Left lobe of liver (tissue), 2 donors: ENCODE data around the gene DDRGK1. TPM values are rescaled to one million over a fixed set of nuclear protein-coding genes. Genes with fewer than 3 reads are reported as not detected.
"Not testable (repeated sequence)": the region's sequence is repeated elsewhere in the genome, so short reads cannot be mapped to it uniquely, and the experiment has no call there.

Experiments used
- ATAC-seq: fragments of 200-7000 bp; cut with Tn5 transposase; one replicate; pipeline ENCODE4 v1.9.1; 2020; ENCODE audit warnings: mild to moderate bottlenecking, moderate library complexity
- DNase-seq: peaks from one replicate; pipeline ENCODE4 v3.0.0-alpha.2; 2020; ENCODE audit warnings: low spot score
- total RNA-seq: library from RNA; stranded (reverse); gene quantifications from one replicate; pipeline ENCODE4 v1.2.1, GENCODE V29; 2021
- donor health status: DM: no; HTN: no; CAD: no; lungs with moderate emphysema.
- donor health status: DM: no; HTN: yes; CAD: no.

The DDRGK1 gene
- total RNA-seq, 1 donor from 2014 or later = 71.0 TPM

GRCh38 chr20:3221398-3222226 lies 17.1 kb upstream of the DDRGK1 start:
- DNase-seq (no peak), ATAC-seq (no peak)

DNA sequence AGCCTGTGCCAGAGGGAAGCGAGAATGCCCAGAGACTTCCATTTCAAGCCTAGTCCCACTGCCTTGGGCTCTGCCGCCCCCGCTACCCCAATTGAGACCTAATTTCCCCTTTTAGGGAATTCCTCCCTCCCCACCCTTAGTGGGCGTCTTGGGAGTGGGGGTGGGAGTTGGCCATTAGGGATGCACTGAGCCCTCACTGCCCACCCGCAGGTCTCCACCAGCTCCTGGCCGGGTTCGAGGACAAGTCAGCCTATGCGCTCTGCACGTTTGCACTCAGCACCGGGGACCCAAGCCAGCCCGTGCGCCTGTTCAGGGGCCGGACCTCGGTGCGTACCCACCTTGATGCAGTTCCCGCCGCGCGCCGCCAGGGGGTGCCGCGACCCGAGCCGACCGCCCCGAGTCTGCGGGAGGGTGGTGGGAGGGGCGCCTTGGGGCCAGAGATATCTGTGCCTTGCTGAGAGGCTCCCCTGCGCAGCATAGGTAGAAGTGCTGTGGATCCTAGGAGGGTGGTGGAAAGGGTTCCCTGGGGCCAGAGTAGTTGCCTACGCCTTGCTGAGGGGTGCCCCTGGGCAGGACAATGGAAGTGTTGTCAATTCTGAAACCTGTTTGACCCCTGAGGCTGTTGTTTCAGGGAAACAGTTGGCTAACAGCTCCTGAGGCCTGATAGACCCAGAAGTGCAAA lies 14.0 kb upstream of the DDRGK1 start:
- peak; percentile 92 for ATAC-seq
- DNase-seq = peak; percentile 55

DNA sequence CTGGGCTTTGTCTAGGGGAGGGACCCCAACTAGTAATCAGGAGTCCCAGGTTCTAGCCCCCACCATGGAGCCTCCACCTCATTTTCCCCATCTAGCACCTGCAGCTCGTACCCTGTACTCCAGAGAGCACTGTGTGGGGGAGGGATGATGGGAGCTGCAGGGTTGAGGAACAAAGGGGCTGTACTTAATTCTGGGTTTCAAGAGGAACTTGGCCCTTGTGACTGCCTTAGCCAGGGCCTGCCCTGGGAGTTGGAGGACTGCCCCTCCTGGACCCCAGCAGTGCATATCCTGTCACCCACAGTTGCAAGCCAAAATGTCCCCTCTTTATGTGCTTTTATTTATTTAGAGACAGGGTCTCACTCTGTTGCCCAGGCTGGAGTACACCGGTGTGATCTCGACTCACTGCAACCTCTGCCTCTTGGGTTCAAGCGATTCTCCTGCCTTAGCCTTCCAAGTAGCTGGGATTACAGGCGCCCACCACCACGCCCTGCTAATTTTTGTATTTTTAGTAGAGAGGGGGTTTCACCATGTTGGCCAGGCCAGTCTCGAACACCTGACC lies 11.0 kb upstream of the DDRGK1 start:
- DNase-seq = not testable (repeated sequence)
- peak; percentile 32 for ATAC-seq

GRCh38 chr20:3213226-3213625 lies 8.7 kb upstream of the DDRGK1 start:
- ATAC-seq = no peak
- DNase-seq = no peak

- ATAC-seq = no peak
Observed at GRCh38 chr20:3210346-3210745, 5.9 kb upstream of the DDRGK1 start.

GRCh38 chr20:3209946-3210317 lies 5.5 kb upstream of the DDRGK1 start:
- peak; percentile 45 for ATAC-seq
- no peak for DNase-seq

More at GRCh38 chr20:3210346-3210745, 5.9 kb upstream of the DDRGK1 start:
- DNase-seq = no peak

GRCh38 chr20:3209257-3209945 lies 4.9 kb upstream of the DDRGK1 start, which contains the start of gene ITPA:
Gene ITPA (plus strand): TSS chr20:3209498. CDS start chr20:3209552, 54 bp downstream.
- peak; percentile 63 for DNase-seq
- peak; percentile 64 for ATAC-seq

DNA sequence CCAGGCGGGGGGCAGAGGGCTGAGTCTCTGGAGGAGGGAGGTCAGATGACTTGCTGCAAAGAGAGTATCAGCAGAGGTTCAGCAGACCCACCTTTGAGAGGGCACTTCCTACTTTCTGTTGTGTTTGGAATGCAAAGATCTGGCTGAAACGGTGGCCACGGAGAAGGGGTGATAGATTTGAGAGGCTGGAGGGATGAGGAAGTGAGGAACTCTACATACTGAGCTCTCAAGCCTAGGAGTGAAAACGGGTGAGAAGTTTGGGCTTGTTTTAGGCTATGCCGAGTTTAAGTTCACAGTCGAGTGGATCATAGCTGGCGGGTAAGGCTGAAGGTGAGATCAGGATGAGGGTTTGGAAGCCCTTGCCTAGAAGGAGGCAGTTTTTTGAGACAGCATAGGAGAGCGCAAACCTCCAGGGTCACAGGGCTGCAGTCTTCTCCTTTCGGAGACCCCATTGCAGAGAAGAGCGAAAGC lies 4.3 kb upstream of the DDRGK1 start:
- no peak for DNase-seq
- no peak for ATAC-seq

DNA sequence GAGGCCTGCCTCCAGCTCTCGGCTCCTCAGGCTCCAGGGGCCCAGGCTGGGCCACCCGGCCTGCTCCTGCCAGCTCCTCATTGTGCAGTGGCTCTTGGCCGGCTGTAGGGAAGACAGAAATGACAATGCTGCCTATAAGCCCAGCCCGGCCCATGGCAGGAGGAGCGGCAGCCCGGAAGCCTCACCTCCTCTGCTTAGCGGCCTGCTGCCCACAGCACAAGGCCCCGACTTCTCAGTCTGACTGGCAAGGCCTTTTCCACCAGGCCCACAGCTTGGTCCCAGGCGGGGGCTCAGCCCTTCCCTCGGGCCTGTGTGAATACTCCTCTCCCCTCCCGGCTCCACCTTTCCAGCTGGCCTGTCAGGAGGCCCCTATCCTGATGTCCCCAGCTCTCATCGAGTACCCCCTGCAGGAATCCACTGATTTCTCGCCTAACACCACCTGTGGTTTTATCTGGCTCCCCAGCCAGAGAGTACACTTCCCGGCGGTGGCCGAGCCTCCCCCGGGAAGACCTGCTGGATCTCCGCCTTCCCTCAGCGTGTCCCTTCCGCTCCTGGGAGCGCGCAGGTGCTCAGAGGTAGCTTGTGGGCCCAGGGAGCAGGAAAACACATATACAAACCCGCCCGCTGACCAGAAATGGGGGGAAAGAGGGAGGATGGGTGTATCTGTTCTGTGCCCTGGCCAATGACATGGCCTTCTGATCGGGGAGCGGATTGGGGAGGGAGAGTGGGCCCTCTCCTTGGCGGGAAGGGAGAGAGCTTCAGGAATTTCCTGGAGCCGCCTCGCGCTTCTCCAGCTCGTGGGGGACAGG lies 963 bp downstream of the DDRGK1 start:
- no peak for DNase-seq

GRCh38 chr20:3202965-3203314 lies 1.5 kb downstream of the DDRGK1 start:
- ATAC-seq = no peak
- no peak for DNase-seq

More for the DNA sequence above, 963 bp downstream of the DDRGK1 start:
- peak; percentile 48 for ATAC-seq

DNA sequence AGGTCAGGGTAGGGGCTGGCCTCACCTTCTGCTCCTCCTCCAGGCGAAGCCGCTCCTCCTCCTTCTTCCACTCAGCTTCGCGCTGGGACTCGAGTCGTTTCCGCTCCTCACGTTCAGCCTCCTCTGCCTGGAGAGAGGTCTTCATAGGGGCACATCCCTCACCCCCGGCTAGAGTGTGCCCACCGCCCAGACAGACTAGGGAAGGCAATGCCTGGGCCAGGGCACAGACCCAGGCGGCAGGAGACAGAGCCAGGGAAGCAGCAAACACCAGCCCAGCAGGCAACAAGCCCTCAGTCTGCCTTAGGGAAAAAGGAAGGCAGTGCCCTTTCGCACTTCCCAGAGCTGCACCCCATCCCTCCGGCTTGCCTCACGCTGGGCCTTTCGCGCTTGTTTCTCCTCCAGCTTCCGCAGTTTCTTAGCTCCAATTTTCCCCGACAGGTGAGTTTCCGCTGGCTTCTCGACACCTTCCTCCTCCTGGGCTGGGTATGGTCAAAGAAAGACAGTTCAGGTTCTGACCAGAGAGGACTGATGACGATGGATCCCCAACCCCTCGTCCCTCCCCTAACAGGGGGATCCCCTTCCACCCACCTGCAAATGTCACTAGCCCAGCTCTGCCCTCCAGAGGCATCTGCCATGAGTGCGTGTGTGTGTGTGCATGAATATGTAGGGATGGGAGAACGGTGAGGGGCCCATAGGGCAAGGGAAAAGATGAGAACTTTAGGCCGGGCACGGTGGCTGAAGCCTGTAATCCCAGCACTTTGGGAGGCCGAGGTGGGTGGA lies 4.3 kb downstream of the DDRGK1 start:
- ATAC-seq (no peak), DNase-seq (no peak)

GRCh38 chr20:3199206-3199605 lies 5.3 kb downstream of the DDRGK1 start:
- ATAC-seq (peak; percentile 61), DNase-seq (no peak)

DNA sequence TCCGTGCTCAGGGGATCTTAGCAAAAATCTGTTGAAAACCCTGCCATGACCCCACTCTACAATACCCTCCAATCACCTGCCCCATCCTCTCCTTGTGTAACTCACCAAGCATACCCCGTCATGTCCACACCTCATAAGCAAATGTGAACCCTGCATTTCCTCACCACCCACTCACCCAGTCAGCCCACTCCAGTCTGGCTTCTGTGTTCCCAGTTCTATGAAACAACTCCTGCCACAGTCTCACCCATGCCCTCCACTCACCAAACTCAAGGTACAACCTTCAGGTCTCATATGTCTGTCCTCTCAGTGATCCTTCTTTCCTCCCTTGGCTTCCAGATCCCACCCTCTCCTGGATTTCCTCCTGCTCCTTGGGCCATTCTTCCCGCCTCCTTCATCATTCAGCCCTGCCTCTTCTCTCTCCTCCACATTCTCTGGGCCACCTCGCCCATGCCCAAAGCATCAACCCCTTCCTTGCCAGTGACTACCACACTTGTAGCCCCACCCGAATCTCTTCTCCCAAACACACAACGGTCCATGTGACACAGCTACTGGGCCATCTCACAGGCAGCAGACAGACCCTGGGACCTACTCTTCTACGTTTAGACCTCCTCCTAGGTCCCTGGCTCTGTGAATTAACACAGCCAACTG lies 8.8 kb downstream of the DDRGK1 start:
- ATAC-seq (no peak), DNase-seq (no peak)

DNA sequence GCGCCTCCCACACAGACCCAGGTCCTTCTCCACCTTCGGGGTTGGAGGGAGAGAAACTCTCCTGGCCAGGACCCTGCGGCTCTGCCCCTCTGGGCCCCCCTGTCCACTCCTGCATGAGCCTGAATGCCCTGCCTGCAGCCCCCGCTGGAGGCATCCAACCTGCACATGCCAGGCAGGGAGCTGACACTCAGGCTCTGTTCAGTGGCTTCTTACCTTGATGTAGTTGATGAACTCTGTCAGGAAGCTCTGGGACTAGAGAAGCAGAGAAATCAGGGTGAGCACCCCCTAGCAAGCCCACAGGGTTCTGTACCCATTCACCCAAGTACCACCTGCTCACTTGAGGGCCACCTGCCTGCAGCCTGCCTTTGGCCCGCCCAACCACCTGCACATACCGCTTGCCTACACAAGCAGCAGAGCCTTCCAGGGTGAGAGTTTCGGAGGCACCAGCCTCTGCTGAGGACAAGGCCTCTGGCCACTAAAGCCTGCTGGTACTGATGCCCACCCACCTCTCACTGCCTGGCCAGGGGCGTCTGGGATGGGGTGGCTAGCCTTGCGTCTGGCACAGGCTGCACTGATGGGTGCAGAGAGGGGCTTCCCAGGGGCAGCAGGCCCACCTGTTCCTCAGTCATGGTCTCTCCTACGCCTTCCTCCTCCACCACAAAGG lies 9.7 kb downstream of the DDRGK1 start:
- ATAC-seq = no peak
- DNase-seq = no peak

- DNase-seq = no peak
- no peak for ATAC-seq
Observed at GRCh38 chr20:3193806-3194616, 10.5 kb downstream of the DDRGK1 start.

GRCh38 chr20:3192226-3193015 lies 12.1 kb downstream of the DDRGK1 start:
- DNase-seq (no peak), ATAC-seq (no peak)

DNA sequence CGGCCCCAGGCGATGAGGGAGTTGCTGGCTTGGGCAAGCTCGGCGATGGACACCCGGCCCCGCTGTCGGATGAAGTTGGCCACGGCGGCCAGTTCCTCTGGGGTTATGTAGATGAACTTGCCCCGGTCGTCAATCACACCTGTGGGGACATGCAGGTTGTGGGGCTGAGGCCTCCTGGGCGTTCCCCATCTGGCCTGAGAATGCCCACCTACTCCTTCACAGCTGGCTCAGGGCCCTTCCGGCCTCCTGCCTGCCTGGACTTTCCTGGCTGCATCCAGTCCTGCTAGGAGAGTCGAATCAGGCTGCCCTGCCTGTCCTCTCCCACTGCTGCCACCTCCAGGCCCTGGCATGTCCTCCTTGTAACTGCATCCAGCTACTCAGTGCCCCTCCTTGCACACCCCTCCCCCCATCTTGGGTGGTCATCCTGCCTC lies 13.8 kb downstream of the DDRGK1 start:
- DNase-seq (no peak), ATAC-seq (peak; percentile 22)
